Adrenal gland (tissue), 12 donors: Measurements from ENCODE around the gene RNASE7. TPM values are rescaled to one million over a fixed set of nuclear protein-coding genes. Genes with fewer than 3 reads are reported as not detected.

Source experiments
- DNase-seq, 7 donors: peaks; one replicate each; pipeline ENCODE4 v3.0.0-alpha.2; 2019 to 2020
- H3K27ac ChIP-seq, 5 donors: fragments of 200-600 bp; sonication (generic) in 4 of 5; 1 replicate in 3 of 5; 2 replicates in 2 of 5; pipeline versions ENCODE4 v1.5.1 to v1.8.0; 2016 to 2020; ENCODE audit warnings: mild to moderate bottlenecking in 1 of 5
- H3K27me3 ChIP-seq: fragments of 200-600 bp; 2 replicates; pipeline ENCODE4 v1.8.0; 2021
- H3K36me3 ChIP-seq, 2 donors: fragments of 200-600 bp; replicated peaks in 1 of 2; 1 replicate in 1 of 2; 2 replicates in 1 of 2; pipeline versions ENCODE4 v1.5.1 to v1.8.0; 2018 to 2022
- H3K4me1 ChIP-seq, 2 donors: fragments of 200-600 bp; replicated peaks in 1 of 2; 1 replicate in 1 of 2; 2 replicates in 1 of 2; pipeline versions ENCODE4 v1.5.1 to v1.8.0; 2018 to 2021
- H3K4me3 ChIP-seq, 4 donors: fragments of 200-600 bp; sonication (generic) in 3 of 4; one replicate each; pipeline ENCODE4 v1.5.1; 2016 to 2018
- H3K9me3 ChIP-seq, 3 donors: fragments of 200-600 bp; sonication (generic) in 1 of 3; replicated peaks in 1 of 3; 1 replicate in 2 of 3; 2 replicates in 1 of 3; pipeline versions ENCODE4 v1.5.1 to v1.8.0; 2016 to 2021
- POLR2A ChIP-seq, 2 donors: fragments of 450-650 bp; IDR thresholded peaks; one replicate each; pipeline ENCODE4 v1.6.1; 2017; ENCODE audit warnings: antibody characterized with exemption in 2 of 2, mild to moderate bottlenecking in 2 of 2, moderate library complexity in 1 of 2
- WGBS, 4 donors: extraction: QIAGEN DNeasy Blood & Tissue Kit in 2 of 4; methylation state at CpG; one replicate each; pipeline versions ENCODE4 v1.1.5 to v1.1.7; 2013 to 2017; 5-methylcytosine and 5-hydroxymethylcytosine counted together
- intact Hi-C, 2 donors: fragments of 100-400 bp; cut with DNase I; formaldehyde crosslinking; loops; one replicate each; pipeline versions ENCODE4 v1.14.1 to v1.15.0; 2022 to 2023
- polyA plus RNA-seq, 3 donors: library from polyadenylated mRNA; stranded (reverse); fragments of 200-250 nt in 2 of 3; fragments of 350-450 nt in 1 of 3; fragmentation: Illumina TruSeq in 1 of 3; extraction: RNeasy Lipid Tissue Mini Kit (QIAGEN cat#74804) in 1 of 3; gene quantifications; one replicate each; pipeline ENCODE4 v1.2.3, GENCODE V29; 2013 to 2014
- total RNA-seq, 9 donors: library from RNA; depleted of rRNA in 4 of 9; stranded (reverse); fragments of >200 nt in 4 of 9; fragments of 120-200 nt in 1 of 9; fragmentation: NEBNext Ultra II Directional in 1 of 9; extraction: Animal tissue kit (Norgen Biotek cat#: 25700) in 1 of 9; gene quantifications; one replicate each; pipeline versions ENCODE4 v1.1.0 to v1.2.4, GENCODE V29; 2013 to 2023
- TF ChIP-seq, protein P1 (sequence below), 6 experiments: fragments of 450-650 bp in 4 of 6; fragments of 200-600 bp in 2 of 6; sonication (generic) in 1 of 6; IDR thresholded peaks; 1 replicate in 5 of 6; 2 replicates in 1 of 6; pipeline versions ENCODE4 v1.5.1 to v1.8.0; 2016 to 2021; ENCODE audit warnings: antibody characterized with exemption in 6 of 6, mild to moderate bottlenecking in 2 of 6, moderate library complexity in 1 of 6
- donor health status: healthy with polysubstance abuse.
- donor health status: Bipolar disorder and iron deficiency.
- donor health status: DM: yes; HTN: yes; CAD: no.
- donor health status: DM: no; HTN: no; CAD: no.
- donor health status: DM: no; HTN: no; CAD: no.
- donor health status: DM: yes; HTN: yes; CAD: no.

The RNASE7 gene
- total and polyA plus RNA-seq, 12 donors: 0.20 to 0.34 TPM; not detected in 10

- WGBS, 4 donors: 53 to 76% (median 65%) methylated on average over 4 of the region's 4 CpGs
- H3K27ac ChIP-seq: peak overlapping the region in 1 of 5 donors; percentile 17
- H3K9me3 ChIP-seq: no peaks in the 10 kb centered on the region
- intact Hi-C loops: no loop called here
- no peak overlapping the region for H3K4me3 ChIP-seq
- H3K4me1 ChIP-seq: peaks cover 0 to 14% of the 10 kb centered on the region in 2 donors
- TF ChIP-seq, protein P1, sequence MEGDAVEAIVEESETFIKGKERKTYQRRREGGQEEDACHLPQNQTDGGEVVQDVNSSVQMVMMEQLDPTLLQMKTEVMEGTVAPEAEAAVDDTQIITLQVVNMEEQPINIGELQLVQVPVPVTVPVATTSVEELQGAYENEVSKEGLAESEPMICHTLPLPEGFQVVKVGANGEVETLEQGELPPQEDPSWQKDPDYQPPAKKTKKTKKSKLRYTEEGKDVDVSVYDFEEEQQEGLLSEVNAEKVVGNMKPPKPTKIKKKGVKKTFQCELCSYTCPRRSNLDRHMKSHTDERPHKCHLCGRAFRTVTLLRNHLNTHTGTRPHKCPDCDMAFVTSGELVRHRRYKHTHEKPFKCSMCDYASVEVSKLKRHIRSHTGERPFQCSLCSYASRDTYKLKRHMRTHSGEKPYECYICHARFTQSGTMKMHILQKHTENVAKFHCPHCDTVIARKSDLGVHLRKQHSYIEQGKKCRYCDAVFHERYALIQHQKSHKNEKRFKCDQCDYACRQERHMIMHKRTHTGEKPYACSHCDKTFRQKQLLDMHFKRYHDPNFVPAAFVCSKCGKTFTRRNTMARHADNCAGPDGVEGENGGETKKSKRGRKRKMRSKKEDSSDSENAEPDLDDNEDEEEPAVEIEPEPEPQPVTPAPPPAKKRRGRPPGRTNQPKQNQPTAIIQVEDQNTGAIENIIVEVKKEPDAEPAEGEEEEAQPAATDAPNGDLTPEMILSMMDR (IDR thresholded peaks at IDR 0.05): no peak
- TF ChIP-seq POLR2A (IDR thresholded peaks at IDR 0.05): no peak
- peak in 2 of 7 donors; percentile 17 to 43 for DNase-seq
- H3K36me3 ChIP-seq: peaks cover 0 to 92% of the 10 kb centered on the region in 2 donors
- H3K27me3 ChIP-seq: no peaks in the 10 kb centered on the region
These were observed 46.5 kb downstream of the RNASE7 start for GRCh38 chr14:21088687-21089086.

- peaks cover 0 to 86% of the 10 kb centered on the region in 2 donors for H3K36me3 ChIP-seq
- no peaks in the 10 kb centered on the region for H3K27me3 ChIP-seq
- intact Hi-C loops: no loop called here
- H3K4me1 ChIP-seq: peaks cover 2 to 16% of the 10 kb centered on the region in 2 donors
- peak overlapping the region in 1 of 5 donors; percentile 17 for H3K27ac ChIP-seq
- DNase-seq: no peak
- no peaks in the 10 kb centered on the region for H3K9me3 ChIP-seq
- 62 to 76% (median 67%) methylated on average over 1 of the region's 1 CpG for WGBS, 4 donors
- no peak overlapping the region for H3K4me3 ChIP-seq
- no peak for TF ChIP-seq POLR2A (IDR thresholded peaks at IDR 0.05)
- TF ChIP-seq, protein P1 (IDR thresholded peaks at IDR 0.05): no peak
These were observed 47.1 kb downstream of the RNASE7 start for GRCh38 chr14:21089271-21089670.

- peaks cover 2 to 17% of the 10 kb centered on the region in 2 donors for H3K4me1 ChIP-seq
- no peak for DNase-seq
- no peaks in the 10 kb centered on the region for H3K27me3 ChIP-seq
- H3K36me3 ChIP-seq: peaks cover 0 to 81% of the 10 kb centered on the region in 2 donors
- TF ChIP-seq POLR2A (IDR thresholded peaks at IDR 0.05): no peak
- TF ChIP-seq, protein P1 (IDR thresholded peaks at IDR 0.05): no peak
- peak overlapping the region in 2 of 5 donors; percentile 41 to 48 for H3K27ac ChIP-seq
- H3K9me3 ChIP-seq: no peaks in the 10 kb centered on the region
- H3K4me3 ChIP-seq: no peak overlapping the region
- intact Hi-C loops: loop anchor here (5.0 kb wide), 2 partner anchors 68 to 73 kb away; no protein-coding TSS in a partner anchor
- 69 to 80% (median 72%) methylated on average over 5 of the region's 5 CpGs for WGBS, 4 donors
These were observed 47.7 kb downstream of the RNASE7 start for GRCh38 chr14:21089877-21090193.

DNA sequence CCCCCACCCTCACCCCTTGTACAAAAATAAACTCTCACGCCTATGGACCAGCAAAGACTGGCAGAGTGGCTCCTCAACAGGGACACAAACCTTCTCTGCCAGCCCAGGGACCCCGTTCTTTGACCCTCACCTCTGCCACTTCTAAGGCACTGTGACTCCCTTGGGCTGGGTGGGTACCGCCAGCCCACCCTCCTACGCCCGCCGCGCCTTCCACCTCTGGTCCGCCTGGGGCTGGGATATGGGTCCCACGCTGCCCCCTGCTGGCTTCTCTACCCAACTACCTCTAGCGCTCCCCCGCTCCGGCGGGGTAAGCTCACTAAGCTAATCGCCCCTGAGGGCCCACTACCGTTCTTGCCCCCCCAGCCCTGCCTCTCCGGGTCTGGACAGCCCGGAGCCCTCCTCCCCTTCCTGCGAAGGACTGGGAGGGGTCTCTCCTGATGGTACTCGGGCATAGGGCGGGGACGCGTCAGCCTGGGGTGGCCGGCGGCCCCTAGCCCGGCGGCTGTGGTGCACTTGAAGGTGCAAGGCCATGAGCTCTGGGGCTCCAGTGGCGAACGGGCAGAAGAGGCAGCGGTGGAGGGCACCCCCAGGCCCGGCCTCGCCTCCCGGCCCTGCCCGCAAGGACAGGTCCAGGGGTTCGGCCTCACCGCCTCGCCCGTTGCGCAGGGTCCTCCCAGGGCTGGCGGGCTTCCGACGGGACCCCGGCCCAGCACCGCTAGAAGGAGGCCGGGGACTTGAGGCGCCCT lies 48.2 kb downstream of the RNASE7 start:
- H3K27me3 ChIP-seq: no peaks in the 10 kb centered on the region
- no peak overlapping the region for H3K4me3 ChIP-seq
- peaks cover 2 to 21% of the 10 kb centered on the region in 2 donors for H3K4me1 ChIP-seq
- peak; percentile 50 to 77 (median 70) for DNase-seq
- H3K27ac ChIP-seq: peak overlapping the region in 3 of 5 donors; percentile 41 to 50 (median 48)
- intact Hi-C loops: loop anchor here (5.0 kb wide), 2 partner anchors 68 to 73 kb away; no protein-coding TSS in a partner anchor
- peak in 1 of 2 donors; percentile 16 for TF ChIP-seq POLR2A (IDR thresholded peaks at IDR 0.05)
- TF ChIP-seq, protein P1 (IDR thresholded peaks at IDR 0.05): peak; percentile 22 to 75 (median 61)
- no peaks in the 10 kb centered on the region for H3K9me3 ChIP-seq
- peaks cover 0 to 75% of the 10 kb centered on the region in 2 donors for H3K36me3 ChIP-seq
- WGBS, 4 donors: 84 to 91% (median 86%) methylated on average over 8 to 45 of the region's 45 CpGs
